HK-2 (cell line): ENCODE measurements around the gene SEL1L.
"Not testable (repeated sequence)": the region's sequence is repeated elsewhere in the genome, so short reads cannot be mapped to it uniquely, and the experiment has no call there.

ENCODE experiments used
- DNase-seq: peaks from one replicate; pipeline ENCODE4 v3.0.0-alpha.2; 2018; ENCODE audit not compliant: unreplicated experiment

The SEL1L gene

DNA sequence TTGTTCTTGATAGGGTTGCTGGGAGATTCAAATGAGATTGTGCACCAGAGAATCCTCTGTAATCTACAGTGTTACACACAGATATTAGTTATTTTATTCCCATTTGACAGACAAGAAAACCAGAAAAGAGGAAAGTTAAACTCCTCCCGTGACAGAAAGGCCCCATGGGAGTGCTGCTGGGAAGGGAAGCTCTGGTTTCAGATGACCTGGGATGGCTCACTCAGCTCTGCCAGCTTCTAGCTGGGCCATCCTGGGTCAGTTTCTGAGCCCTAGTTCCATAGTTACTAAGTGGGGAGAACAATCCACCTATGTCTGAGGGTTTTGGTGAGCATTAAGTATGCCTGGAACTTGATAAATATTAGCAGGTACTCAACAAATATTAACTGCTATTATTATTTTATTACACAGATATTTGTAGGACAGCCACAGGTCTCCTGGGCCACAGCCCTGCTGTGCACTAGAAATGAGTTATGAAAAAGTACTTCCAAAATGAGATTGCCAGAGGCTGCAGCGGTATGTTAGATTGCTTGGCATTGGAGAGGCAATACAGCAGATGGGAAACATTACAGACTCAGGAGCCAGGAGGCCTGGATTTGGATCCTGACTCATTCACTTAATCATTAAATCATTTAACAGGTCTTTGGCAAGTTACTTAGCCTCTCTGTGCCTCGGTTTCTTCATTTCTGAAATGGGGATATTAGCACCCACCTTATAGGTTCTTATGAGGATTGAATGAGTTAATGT, 86.5 kb downstream of the SEL1L start:
- no peak for DNase-seq

DNA sequence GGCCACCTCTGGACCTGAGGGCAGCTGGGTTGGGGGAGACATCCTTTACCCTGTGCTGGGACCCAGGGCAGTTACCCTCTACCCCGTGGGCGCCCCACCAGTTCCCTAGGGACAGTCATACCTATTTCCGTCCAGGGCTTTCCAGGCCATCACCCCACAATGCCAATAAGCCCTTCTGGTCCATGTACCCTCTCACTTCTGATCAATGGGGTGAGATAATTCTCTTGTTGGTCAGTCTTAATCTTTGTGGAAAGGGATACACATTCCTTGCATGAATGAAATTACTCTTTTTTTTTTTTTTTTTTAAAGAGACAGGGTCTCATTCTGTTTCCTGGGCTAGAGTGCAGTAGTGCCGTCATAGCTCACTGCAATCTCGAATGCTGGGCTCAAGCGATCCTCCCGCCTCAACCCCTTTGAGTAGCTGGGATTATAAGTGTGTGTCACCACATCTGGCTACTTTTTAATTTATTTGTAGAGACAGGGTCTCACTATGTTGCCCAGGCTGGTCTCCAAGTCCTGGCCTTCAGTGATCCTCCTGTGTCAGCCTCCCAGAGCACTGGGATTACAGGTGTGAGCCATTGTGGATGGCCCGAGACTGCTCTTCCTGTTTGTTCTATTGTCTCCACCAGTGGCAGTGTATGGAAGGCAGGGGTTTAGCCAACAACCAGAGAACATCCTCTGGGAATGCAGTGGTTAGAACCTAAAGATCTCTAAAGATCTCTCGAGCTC, 87.2 kb downstream of the SEL1L start:
- no peak for DNase-seq

DNA sequence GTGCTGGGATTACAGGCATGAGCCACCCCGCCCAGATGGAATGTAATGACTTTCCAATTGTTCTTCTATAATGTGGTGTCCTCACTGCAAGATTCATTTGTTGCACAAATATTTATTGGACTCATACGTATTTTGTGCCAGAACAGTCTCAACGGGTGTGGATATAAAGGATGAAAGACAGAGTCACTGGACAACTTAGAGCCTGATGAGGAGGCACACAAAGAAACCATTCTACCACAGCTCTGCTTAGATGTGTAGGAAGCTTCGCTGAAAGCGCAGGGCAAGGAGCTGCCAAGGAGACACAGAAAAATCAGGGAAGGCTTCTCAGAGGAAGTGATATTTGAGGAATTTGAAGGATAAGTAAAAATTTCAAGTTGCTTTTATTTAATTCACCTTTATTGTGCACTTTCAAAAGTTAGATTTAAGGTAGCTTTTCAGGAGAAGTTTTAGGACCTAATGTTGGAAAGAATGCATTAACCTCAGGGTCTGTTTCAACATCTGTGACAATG, 92.0 kb downstream of the SEL1L start:
- no peak for DNase-seq

DNA sequence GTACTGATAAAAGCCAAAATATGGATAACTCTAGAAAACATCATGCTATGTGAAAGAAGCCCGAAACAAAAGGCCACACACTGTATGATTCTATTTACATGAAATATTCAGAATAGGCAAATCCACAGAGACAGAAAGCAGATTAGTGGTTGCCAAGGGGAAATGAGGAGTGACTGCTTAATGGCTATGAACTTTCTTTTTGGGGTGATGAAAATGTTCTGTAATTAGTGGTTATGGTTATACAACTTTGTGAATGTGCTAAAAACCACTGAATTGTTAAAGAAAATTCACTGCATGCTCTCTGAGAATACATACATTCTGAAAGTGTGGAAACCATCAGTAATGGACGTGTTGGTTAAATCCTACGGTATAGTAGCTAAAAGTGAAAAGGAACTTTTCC, 93.6 kb downstream of the SEL1L start:
- no peak for DNase-seq

DNA sequence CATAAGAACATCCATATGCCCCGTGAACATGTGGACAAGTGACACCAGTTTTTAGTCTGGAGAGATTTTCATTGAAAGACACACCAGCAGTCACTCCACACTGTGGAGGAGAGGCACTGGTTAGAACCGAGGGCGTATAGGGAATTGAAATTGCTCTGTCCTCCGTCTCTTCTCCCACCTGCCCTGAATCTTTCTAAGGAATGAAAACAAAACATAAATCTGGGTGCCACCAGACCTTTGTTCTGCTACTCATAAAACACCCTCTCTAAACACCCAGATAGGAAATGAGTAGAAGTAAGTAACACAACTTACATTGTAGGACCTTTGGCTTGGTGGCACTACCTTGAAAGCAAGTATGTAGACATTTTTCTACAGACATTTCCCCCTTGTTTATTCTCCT, 96.4 kb downstream of the SEL1L start:
- DNase-seq, result no peak

DNA sequence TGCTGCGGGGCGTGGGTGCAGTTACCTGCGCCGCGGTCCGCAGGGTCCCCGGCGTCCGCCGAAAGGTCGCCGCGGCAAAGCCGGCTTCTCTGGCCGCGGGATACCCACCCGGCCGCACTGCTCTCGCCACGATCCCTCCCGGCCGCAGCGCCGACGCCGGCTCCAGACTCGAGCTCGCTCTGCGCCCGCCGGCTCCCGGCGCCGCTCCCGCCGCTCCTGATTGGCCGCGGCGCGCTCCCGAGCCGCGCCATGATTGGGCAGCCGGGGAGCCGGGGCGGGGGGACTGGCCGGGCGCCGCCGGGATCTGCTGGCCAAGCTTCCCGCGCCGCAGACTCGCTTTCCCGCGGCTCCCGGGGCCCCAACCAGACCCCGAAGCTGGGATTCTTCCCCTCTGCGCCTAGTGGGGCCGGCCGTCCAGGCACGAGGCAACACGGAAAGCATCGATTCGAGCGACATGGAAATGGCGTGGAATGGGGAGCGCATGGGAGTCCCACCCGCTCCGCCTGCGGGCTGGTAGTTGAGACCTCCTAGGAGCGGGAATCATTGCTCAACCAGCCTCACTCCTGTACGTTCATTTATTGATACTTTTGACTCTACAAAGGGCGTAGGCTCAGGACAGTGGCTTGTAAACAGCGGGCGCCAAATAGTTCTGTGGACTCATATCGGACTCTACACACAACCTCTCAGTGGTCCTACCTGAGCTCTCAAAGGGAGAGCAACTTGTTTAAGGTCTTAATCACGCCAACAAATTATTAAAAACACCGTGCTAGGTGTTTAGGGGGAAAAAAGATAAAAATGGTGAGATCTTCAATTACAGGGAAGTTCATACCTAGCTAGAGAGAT, 97.1 kb downstream of the SEL1L start:
- DNase-seq, result peak; percentile 82

DNA sequence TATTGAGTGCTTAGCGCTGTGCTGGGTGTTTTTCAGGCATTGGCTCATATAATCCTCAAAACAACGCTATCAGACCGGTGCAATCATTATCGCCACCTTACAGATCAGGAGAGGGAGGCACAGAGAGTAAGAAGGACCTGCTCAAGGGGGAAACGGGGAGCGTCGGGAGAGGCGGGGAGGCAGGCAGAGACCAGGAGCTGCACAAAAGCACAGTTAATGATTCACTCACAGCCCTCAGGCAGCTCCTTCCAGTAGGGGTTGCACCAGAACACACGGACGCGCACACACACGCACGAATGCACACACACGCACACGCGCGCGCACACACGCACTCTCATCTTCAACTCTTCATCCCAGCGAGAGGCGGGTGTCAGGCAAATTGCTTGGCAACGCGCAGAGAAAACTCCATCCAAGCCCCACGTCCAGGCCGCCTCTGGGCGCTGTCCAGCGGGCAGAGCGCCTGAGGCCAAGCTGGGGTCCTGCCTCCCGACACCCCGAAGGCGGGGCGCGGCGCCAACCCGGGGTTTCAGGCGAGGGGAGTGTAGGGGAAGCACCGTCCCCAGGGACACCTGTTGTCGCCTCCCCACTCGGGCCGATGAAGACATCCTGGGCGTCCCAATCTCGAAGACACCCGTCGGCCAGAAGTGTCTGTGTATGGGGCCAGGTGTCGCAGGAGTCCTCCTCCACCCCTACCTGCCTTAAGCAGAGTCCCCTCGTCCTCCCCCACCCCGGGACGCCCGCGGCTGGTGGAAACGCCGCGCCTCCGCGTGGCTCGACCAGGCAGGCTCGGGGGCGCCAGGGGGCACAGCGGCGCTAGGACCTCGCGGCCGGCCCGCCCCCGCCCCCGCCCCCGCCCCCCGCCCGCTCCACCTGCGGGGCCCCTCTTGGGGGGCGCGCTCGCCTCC, 98.0 kb downstream of the SEL1L start:
- DNase-seq, result peak; percentile 67

DNA sequence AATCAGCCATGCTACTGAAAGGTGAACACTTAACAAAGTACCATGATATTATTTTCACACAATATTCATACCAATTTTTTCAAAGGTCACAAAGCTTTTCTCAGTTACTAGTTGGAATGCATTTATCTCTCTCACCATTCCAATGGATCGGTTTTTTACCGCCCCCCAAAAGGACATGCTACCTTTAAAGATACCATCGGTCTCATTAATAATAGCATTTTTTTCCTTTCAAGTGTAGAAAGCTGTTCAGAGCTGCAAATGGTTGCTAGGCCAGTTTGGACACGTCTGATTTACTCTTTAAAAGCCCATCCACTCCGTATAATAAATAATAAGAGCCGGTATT, 98.6 kb downstream of the SEL1L start:
- no peak for DNase-seq

DNA sequence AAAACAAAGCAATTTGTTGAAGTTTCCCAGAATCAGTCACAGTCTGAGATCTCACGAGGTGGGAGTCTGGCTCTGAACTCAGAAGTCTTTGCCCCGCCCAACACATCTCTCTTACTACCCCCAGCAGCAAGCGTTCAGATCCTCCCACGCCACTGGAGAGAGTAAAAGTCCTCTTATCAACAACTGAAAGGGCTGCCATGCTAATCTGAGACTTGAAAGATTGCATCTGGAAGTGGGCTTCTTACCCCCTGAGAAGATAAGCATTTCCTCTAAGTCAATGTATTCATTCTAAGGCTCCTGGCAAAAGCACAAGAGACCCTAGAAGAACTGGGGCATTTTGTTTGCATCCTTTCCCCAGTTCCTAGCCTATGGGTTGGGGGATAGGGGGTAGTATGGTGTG, 99.4 kb downstream of the SEL1L start:
- no peak for DNase-seq

DNA sequence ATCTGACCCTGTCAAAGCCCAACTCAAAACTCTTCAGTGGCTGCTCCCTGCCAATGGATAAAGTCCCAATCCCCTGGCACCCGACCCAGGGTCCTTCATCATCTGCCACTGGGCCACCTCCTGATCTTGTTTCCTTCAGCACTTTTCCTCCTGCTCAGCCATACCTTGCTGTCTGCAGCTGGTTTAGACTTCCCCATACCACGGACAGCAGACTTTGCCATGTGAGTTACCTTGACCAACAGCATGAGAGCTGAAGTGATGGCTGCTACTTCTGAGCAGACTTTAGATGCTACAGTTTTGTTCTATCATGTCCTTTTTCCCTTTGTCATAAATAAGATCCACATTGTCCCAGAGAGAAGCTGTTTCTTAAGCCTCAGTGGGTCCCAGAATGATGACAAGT, 100.3 kb downstream of the SEL1L start:
- DNase-seq, result no peak

DNA sequence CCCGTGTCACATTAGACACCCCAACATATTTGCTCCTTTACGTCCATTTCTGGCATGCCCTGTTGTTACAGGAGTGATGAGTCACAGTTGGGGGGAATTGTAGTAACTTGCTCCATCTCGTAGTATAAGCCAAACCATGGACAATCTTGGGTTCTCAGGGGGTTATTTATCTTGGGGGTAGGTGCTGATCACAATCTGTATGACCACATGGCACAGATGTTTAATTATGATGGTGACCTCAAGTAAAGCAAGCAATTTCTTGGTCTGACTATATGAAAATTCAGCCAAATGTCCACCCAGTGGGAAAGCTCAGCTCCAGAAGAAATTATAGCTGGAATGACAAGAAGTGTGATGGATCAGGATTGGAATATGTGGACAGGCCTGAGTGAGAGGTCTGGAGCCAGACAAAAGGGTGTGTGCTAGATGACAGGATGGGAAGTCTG, 101.4 kb downstream of the SEL1L start:
- no peak for DNase-seq

DNA sequence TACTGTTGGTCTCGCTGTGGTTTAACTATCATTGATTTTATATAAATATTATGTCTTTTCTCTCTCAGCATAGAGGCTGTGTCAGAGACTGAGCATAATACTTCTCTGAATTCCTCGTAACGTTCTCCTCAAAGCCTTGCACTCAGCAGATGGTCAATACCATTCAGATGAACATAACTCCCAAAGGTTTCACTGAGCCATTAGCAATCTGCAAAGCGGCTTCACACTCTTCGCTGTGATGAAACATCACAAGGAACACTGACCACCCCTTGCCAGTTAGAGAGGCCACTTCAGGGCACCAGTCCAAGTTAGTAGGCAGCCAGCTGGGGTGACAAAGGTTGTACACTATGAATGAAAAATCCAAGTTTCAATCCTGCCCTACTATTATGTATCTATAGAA, 103.4 kb downstream of the SEL1L start:
- DNase-seq, result no peak

DNA sequence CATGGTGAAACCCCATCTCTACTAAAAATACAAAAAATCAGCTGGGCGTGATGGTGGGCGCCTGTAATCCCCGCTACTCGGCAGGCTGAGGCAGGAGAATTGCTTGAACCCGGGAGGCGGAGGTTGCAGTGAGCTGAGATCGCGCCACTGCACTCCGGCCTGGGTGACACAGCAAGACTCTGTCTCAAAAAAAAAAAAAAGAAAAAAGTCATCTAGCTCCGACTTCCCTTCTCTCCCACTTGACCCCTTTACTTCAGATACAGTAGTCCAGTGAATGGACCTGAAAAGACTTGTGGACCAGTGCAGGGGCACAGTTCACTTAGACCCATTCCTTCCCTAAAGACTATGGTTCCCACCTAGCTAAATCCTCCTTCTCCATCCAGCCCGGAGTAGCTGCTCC, 103.9 kb downstream of the SEL1L start:
- DNase-seq, result not testable (repeated sequence)

DNA sequence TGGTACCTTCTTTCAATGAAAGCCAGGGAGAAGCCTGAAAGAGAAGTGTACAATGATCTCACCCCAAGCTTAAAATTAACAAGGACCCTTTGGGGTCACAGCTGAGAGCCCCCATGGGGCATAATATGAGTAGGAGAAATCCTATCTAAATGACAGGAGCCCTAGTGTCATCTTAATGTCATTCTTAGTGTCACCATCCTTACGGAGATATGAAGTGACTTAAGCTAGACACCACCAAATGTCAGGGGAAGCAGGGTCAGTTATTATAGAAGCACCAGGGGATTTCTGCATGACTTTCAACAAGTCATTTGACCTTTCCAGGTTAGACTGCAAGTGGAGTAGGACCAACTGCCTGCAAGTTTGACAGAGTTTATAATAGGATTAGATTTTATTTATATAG, 104.6 kb downstream of the SEL1L start:
- no peak for DNase-seq

DNA sequence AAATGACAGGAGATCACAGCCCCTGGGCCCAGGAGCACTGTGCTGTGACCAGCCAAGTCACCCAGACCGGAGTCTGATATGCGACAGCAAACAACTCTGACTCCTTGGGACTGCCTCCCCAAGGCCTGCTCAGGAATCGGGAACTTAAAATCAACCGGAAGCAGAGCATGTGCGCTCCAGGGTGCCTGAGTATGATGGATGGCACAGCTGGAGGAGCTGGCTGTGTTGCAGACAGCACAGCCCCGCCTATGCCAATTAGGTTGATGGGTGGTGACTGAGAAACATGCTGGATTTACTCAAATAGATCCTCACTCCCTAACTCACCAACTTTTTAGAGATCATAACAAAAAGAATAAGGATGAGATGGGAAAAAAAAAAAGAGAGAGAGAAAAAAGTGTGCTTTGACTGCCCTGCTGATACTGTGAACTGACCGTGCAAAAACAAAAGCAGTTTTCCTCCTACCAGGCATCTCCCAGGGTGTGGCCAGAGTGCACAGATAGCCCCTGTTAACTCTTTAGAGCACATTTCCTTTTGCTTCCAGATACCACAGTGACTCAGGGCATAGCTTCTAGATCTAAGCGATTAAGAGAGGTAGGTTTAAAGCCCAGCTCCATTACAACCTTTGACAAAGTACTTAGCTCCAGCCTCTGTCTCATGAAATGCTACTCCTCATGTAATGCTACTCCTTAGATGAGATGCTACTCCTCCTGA, 106.2 kb downstream of the SEL1L start:
- no peak for DNase-seq

DNA sequence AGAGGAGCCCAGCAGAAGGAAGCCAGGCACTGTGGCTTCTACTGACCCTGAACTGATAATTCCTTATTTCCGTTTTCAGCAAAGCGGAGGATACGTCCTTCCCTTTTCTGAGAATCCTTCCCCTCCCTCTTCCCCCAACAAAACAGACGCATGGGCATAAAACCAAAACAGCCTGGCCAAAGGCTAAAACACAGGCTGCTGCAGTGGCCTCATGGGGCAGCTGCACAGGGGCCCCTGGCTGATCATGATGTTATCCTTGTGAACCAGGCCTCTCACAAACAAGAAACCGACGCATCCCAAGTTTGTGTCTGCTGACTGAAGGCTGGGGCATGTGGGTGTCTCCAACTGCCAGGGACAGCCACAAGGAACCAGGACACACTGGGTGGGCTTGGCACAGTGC, 110.1 kb downstream of the SEL1L start:
- no peak for DNase-seq
